ENCODE results near the gene SLC5A12. TPM values are rescaled to one million over a fixed set of nuclear protein-coding genes. Genes with fewer than 3 reads are reported as not detected.

SLC5A12 gene
- total RNA-seq, 4 donors from 2014 or later, result not detected

DNA sequence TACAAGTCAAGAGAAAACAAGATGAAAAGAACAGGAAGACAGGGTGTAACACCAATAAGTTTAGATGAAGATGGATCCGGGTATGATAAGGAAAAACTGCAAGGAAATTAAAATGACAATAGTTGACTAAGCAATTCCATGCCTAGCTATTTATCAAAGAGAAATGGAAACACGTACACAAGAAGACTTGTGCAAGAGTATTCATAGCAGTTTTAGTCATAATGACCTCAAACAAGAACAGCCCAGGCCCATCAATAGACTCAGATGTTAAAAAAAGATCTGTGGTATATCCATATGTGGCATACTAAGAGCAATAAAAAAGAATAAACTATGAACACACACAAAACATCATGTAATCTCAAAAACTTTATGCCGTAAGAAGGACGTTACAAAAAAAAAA is 33.2 kb downstream of the SLC5A12 start:
- Histone ChIP-seq H3K9me3 (no peaks in the 10 kb centered on the region), H3K4me3 (no peak overlapping the region), H3K36me3 (no peaks in the 10 kb centered on the region), H3K4me1 (no peaks in the 10 kb centered on the region), H3K27me3 (no peaks in the 10 kb centered on the region), H3K27ac (no peak overlapping the region)
- intact Hi-C loops (cut with DNase I), result no loop called here
- 63 to 68% methylated on average over 4 of the region's 4 CpGs for WGBS, 2 donors
- no peak for DNase-seq
- TF ChIP-seq, protein P1, sequence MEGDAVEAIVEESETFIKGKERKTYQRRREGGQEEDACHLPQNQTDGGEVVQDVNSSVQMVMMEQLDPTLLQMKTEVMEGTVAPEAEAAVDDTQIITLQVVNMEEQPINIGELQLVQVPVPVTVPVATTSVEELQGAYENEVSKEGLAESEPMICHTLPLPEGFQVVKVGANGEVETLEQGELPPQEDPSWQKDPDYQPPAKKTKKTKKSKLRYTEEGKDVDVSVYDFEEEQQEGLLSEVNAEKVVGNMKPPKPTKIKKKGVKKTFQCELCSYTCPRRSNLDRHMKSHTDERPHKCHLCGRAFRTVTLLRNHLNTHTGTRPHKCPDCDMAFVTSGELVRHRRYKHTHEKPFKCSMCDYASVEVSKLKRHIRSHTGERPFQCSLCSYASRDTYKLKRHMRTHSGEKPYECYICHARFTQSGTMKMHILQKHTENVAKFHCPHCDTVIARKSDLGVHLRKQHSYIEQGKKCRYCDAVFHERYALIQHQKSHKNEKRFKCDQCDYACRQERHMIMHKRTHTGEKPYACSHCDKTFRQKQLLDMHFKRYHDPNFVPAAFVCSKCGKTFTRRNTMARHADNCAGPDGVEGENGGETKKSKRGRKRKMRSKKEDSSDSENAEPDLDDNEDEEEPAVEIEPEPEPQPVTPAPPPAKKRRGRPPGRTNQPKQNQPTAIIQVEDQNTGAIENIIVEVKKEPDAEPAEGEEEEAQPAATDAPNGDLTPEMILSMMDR (IDR thresholded peaks at IDR 0.05), result no peak

DNA sequence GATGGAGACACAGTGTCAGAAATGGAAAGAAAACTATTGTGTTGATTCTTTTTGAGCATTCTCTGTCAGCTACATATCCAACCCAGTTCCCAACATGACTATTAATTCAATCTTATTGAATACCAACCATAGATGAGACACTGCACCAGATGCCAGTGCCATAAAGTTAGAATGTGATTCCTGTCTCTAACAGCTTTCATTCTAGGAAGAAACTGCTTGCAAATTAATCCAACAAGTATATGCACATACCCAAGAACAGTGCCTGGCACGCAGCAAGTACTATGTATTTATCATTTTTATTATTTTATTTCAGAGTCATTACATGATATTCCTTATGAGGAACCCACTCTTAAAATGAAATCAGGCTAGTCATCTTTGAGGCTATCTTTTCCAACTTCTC is 34.5 kb downstream of the SLC5A12 start:
- WGBS, 2 donors, result 74 to 83% methylated on average over 1 of the region's 1 CpG
- no peaks in the 10 kb centered on the region for H3K4me1 ChIP-seq
- H3K4me3 ChIP-seq, result no peak overlapping the region
- TF ChIP-seq, protein P1 (IDR thresholded peaks at IDR 0.05), result no peak
- no peak for TF ChIP-seq POLR2A (IDR thresholded peaks at IDR 0.05)
- no peak overlapping the region for H3K27ac ChIP-seq
- no peak for DNase-seq
- intact Hi-C loops (cut with DNase I), result no loop called here
- no peaks in the 10 kb centered on the region for H3K27me3 ChIP-seq
- H3K9me3 ChIP-seq, result no peaks in the 10 kb centered on the region
- no peaks in the 10 kb centered on the region for H3K36me3 ChIP-seq

DNA sequence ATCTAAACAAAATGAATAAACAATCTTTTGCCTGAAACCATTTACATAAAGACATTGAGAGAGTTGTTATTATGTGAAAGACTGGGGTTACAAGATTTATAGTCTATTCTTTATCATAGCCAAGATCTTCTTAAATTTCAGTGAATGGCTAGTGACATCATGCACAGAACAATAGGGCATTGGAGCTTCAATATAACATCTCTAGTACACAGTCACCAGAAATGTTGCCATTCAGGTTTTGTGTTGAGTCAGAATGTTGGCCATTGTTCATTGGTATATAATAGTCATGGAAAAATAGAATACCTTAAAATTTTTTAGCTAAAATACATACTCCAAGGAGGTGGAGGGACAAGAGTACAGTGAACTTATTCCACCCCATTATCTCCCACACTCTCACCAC is 44.3 kb downstream of the SLC5A12 start:
- no peaks in the 10 kb centered on the region for H3K36me3 ChIP-seq
- intact Hi-C loops (cut with DNase I), result no loop called here
- no peaks in the 10 kb centered on the region for H3K9me3 ChIP-seq
- no peak overlapping the region for H3K4me3 ChIP-seq
- no peak for TF ChIP-seq POLR2A (IDR thresholded peaks at IDR 0.05)
- TF ChIP-seq, protein P1 (IDR thresholded peaks at IDR 0.05), result no peak
- H3K27me3 ChIP-seq, result no peaks in the 10 kb centered on the region
- DNase-seq, result no peak
- H3K27ac ChIP-seq, result peak overlapping the region in 3 of 4 donors; percentile 7 to 54 (median 15)
- peaks cover 0 to 8% (median 3%) of the 10 kb centered on the region in 3 donors for H3K4me1 ChIP-seq

DNA sequence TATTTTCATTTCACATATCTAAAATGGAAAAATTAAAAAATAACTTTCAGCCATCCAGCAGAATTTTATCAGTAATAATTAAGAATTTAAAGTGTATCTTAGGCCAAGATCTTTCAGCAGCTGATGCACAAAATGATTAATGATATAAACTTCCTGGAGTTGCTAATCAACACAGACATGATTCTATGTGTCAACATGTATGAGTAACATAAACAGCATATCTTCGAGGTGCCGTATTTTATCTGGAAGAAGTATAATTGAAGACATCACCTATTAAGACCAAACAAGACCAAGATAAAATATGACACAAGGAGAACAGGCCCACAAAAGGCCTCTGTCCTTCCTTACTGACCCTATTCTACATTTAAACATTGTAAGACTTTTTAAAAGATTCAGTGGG is 45.2 kb downstream of the SLC5A12 start:
- no peak for TF ChIP-seq POLR2A (IDR thresholded peaks at IDR 0.05)
- TF ChIP-seq, protein P1 (IDR thresholded peaks at IDR 0.05), result no peak
- intact Hi-C loops (cut with DNase I), result no loop called here
- H3K4me1 ChIP-seq, result peaks cover 0 to 8% (median 3%) of the 10 kb centered on the region in 3 donors
- no peaks in the 10 kb centered on the region for H3K27me3 ChIP-seq
- no peaks in the 10 kb centered on the region for H3K9me3 ChIP-seq
- H3K4me3 ChIP-seq, result no peak overlapping the region
- H3K27ac ChIP-seq, result peak overlapping the region in 2 of 4 donors; percentile 7 to 54
- H3K36me3 ChIP-seq, result no peaks in the 10 kb centered on the region
- 25 to 37% methylated on average over 2 of the region's 2 CpGs for WGBS, 2 donors
- DNase-seq, result no peak

DNA sequence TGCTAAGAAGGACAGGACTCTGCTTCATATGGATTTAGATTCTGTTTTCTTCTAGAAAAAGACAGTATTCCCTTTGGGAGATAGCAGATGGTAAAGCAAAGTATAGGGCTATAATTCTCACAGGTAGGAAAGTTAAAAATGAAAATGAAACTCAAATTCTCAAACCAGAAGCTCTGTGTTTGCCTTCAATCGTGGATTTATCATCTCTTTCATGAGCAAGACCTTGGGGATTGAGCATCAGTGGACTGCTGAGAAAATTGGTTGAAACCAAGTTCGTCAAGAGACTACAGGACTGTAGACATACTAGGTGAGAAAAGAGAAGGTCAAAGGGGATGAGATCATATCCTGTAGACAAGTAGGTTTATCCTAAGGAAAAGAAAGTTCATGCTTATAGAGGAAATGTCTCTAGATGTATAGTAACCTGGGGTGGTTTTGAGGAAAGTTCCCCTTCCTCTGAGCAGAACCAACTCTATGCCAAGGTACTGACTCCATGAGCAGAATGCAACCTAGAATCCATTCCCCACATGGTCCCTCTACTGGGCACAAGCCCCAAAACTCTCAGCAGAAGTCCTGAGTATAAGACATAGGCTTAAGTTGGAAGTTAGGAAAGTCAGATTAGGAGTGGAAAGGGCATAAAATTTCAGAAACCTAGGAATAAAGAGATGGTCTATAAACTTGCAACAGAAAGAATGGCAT is 46.5 kb downstream of the SLC5A12 start:
- Histone ChIP-seq H3K36me3 (no peaks in the 10 kb centered on the region), H3K4me3 (no peak overlapping the region), H3K4me1 (peaks cover 0 to 8% (median 3%) of the 10 kb centered on the region in 3 donors), H3K9me3 (no peaks in the 10 kb centered on the region), H3K27me3 (no peaks in the 10 kb centered on the region), H3K27ac (no peak overlapping the region)
- intact Hi-C loops (cut with DNase I), result no loop called here
- TF ChIP-seq, protein P1 (IDR thresholded peaks at IDR 0.05), result no peak
- TF ChIP-seq POLR2A (IDR thresholded peaks at IDR 0.05), result no peak
- WGBS, 2 donors, result 49 to 70% methylated on average over 2 of the region's 2 CpGs
- no peak for DNase-seq

Measured in esophagus squamous epithelium (tissue), 5 donors.